ENCODE measurements around the gene TMEM151A.

TMEM151A gene

DNA sequence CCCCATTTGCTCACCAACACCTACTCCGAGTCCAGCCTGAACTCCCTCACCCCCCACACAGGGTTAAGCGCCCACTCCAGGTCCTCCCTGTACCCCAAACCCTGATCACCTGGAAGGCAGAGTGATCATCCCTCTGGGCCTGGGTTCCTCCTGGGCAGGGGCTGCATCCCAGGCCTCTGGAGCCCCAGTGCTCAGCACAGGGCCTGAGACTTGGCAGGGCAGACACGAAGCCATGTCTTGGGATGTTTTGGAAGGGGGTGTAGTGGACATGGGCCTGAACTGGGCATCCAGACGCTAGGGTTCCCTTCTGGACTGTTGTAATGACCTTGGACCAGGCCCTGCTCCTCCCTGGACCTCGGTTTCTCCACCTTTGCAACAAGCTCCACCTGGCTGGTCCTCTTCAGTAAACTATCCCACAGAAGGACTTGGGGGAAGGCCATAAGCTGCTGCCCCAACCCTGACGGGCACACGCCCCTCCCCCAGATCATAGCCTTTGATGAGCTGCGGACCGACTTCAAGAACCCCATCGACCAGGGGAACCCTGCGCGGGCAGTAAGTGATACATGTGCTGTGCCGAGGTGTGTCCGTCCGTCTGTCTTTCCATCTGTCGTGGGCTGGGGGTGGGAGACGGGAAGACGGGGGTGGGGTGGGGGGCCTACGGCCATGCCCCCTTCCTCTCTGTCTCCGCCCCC is 9.8 kb upstream of the TMEM151A start:
- no peak overlapping the region for H3K4me3 ChIP-seq (ENCODE audit: low read depth, low read length)
- no peak for DNase-seq (ENCODE audit: low read depth, low spot score)
- TF ChIP-seq, protein P1, sequence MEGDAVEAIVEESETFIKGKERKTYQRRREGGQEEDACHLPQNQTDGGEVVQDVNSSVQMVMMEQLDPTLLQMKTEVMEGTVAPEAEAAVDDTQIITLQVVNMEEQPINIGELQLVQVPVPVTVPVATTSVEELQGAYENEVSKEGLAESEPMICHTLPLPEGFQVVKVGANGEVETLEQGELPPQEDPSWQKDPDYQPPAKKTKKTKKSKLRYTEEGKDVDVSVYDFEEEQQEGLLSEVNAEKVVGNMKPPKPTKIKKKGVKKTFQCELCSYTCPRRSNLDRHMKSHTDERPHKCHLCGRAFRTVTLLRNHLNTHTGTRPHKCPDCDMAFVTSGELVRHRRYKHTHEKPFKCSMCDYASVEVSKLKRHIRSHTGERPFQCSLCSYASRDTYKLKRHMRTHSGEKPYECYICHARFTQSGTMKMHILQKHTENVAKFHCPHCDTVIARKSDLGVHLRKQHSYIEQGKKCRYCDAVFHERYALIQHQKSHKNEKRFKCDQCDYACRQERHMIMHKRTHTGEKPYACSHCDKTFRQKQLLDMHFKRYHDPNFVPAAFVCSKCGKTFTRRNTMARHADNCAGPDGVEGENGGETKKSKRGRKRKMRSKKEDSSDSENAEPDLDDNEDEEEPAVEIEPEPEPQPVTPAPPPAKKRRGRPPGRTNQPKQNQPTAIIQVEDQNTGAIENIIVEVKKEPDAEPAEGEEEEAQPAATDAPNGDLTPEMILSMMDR (IDR thresholded peaks at IDR 0.05; ENCODE audit: insufficient read depth, low read length, missing control alignments): no peak
- POLR2A ChIA-PET: interaction anchor here (0.6 to 2.7 kb wide), 5 partner anchors 7 to 592 kb away, joined by 3 to 15 read pairs (median 3); partner anchors contain the start of genes RIN1 and YIF1A
- CTCF ChIA-PET: interaction anchor here (0.7 to 10.6 kb wide), 22 partner anchors 12 to 216 kb away, joined by 3 to 144 read pairs (median 5); partner anchors contain the start of genes BRMS1, CD248, RAB1B and SLC29A2

DNA sequence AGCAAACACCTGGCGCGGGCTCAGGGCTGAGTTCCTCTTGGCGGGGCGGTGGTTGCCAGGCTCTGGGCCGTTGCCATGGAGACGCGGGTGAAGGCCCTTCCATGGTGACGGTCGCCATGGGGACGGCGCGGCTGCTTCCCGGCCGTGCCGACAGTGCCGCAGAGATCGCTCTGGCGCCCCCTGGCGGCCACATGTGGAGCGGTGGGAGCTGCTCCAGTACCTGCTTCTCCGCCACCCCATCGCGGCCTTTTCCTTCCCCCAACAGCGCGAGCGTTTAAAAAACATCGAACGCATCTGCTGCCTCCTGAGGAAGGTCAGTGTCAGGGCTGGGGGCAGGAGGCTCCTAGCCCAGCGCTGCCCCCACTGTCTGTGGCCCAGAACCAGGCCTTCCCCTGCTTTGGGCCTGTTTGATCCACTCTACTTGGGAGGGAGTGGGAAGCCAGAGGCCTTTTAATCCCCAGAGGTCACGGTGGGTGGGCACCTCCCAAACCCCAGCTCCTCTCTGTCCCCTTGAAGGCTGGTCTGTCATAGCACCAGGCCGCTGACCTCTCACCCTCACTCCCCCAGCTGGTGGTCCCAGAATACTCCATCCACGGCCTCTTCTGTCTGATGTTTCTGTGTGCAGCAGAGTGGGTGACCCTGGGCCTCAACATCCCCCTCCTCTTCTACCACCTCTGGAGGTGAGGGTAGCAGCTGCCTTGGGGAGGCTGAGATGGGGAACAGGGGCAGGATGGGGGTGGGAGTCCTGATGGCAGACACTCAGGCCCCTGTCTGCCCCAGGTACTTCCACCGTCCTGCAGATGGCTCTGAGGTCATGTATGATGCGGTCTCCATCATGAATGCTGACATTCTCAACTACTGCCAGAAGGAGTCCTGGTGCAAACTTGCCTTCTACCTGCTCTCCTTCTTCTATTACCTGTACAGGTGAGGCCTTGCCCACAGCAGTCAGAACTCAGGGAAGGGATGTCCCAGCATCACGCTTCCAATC is 8.9 kb upstream of the TMEM151A start:
- POLR2A ChIA-PET: interaction anchor here (0.6 to 1.5 kb wide), 4 partner anchors 30 to 593 kb away, joined by 3 to 6 read pairs (median 3); partner anchors contain the start of gene RIN1
- CTCF ChIA-PET: interaction anchor here (0.6 to 10.6 kb wide), 29 partner anchors 11 to 571 kb away, joined by 3 to 144 read pairs (median 5); partner anchors contain the start of genes BRMS1, CD248, RAB1B and SLC29A2
- DNase-seq (ENCODE audit: low read depth, low spot score): peak; percentile 42
- no peak overlapping the region for H3K4me3 ChIP-seq (ENCODE audit: low read depth, low read length)
- TF ChIP-seq, protein P1 (IDR thresholded peaks at IDR 0.05; ENCODE audit: insufficient read depth, low read length, missing control alignments): peak; percentile 98

DNA sequence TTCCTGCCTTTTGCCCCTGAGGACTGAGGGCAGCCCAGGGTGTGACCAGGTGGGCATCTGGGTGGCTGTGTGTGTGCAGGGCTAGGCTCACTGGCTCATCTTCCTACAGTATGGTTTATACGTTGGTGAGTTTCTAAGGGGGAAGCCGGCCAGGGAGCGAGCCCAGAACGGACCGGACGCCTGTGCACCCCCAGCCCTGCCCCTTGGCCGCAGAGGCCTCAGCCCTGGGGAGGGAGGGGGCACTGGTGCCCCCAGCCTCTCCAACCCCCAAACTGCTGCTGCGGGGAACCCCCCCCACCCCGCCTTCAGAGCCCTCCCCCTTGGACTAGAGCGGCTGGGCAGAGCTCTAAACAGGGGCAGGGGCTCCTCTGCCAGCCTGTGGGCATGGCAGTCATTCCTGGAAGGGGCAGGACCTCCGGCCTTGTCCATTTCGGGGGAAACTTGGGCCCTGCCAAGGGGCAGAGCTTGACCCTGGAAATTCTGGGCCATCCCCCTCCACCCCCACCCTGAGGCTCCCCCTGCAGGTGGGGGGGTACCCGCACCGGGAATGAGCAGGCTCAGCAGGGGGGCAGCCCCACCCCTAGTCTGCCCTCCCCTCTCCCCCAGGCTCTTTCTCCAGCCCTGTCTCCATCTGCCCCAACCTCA is 8.1 kb upstream of the TMEM151A start:
- TF ChIP-seq, protein P1 (IDR thresholded peaks at IDR 0.05; ENCODE audit: insufficient read depth, low read length, missing control alignments): peak; percentile 17
- ChIA-PET POLR2A (interaction anchor here (1.3 kb wide), 1 partner anchor 44 kb away, joined by 4 read pairs; no protein-coding TSS in a partner anchor), CTCF (interaction anchor here (0.9 to 10.6 kb wide), 16 partner anchors 14 to 216 kb away, joined by 3 to 144 read pairs (median 6); partner anchors contain the start of genes BRMS1, CD248 and RAB1B)
- no peak overlapping the region for H3K4me3 ChIP-seq (ENCODE audit: low read depth, low read length)
- DNase-seq (ENCODE audit: low read depth, low spot score): no peak

DNA sequence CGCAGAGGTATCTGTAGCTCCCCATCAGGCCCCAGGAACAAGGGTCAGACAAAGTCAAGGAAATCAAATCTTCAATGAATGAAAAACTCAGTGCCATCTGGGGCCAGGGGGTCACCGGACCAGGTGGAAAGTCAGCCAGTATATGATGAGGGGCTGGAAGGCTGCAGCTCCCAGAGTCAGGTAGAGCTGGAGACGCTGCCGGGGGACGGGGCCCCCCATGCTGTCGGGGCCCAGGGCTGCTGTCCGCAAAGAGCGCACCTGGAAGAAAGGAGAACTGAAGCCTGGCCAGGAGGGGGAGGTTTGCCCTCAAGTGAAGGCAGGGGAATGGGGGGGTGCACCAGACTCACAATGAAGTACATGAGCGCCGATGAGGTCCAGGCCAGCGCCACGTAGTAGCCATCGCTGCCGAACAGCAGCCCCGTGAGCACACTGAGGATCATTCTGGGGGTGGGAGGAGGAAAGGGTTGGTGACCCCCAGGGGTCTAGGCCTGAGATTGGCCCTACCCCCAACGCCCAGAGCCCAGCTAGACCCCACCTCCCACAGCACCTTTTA is 7.1 kb upstream of the TMEM151A start:
- ChIA-PET CTCF (interaction anchor here (0.9 to 10.6 kb wide), 8 partner anchors 15 to 104 kb away, joined by 3 to 144 read pairs (median 7); partner anchors contain the start of genes CD248, RAB1B and RIN1), POLR2A (interaction anchor here (1.3 kb wide), 1 partner anchor 43 kb away, joined by 4 read pairs; no protein-coding TSS in a partner anchor)
- TF ChIP-seq, protein P1 (IDR thresholded peaks at IDR 0.05; ENCODE audit: insufficient read depth, low read length, missing control alignments): no peak
- no peak overlapping the region for H3K4me3 ChIP-seq (ENCODE audit: low read depth, low read length)
- DNase-seq (ENCODE audit: low read depth, low spot score): no peak

DNA sequence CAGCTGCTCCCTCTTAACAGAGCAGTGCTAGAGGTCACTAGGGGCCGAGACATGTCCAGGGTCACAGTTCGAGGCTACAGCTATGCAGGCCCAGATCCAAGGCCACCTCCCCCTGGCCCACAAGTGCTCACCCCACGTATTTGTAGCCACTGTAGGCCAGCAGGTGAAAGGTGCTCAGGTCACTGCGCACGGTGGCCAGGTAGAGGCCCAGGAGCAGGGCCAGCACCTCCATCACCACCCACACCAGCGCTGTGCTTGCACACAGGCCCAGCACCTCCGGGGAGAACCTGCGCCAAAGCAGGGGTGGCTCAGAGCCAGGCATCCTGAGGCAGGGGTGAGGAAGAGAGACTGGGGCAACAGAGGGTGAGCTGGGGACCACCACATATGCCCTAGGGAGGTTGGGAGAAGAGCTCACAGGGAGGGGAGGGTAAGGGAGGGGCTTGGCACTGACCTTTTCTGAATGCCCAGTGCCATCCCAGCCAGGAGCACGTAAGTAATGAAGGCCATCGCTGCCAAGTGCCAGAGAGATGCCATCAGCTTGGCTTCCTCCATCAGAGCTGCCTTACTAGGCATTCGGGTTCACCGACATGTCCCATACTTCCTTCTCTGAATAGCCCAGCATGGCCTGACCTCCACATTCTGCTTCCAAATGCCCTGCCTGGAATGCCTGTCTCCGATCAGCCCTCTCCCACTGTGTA is 6.3 kb upstream of the TMEM151A start:
- DNase-seq (ENCODE audit: low read depth, low spot score): no peak

More for the DNA sequence above, 6.3 kb upstream of the TMEM151A start:
- CTCF ChIA-PET: interaction anchor here (0.6 to 10.6 kb wide), 8 partner anchors 16 to 766 kb away, joined by 3 to 144 read pairs (median 5); partner anchors contain the start of genes CD248, RAB1B and RIN1
- POLR2A ChIA-PET: no interaction called here
- no peak overlapping the region; the same call in 1 of the 2 replicates for H3K4me3 ChIP-seq (ENCODE audit: low read depth, low read length)
- TF ChIP-seq, protein P1 (IDR thresholded peaks at IDR 0.05; ENCODE audit: insufficient read depth, low read length, missing control alignments): no peak
